ENCODE results near the gene AP4B1.
A peak's percentile ranks its signal among the peaks of the same experiment; 100 is the strongest.
"Not testable (repeated sequence)": the region's sequence is repeated elsewhere in the genome, so short reads cannot be mapped to it uniquely, and the experiment has no call there.

The AP4B1 gene

DNA sequence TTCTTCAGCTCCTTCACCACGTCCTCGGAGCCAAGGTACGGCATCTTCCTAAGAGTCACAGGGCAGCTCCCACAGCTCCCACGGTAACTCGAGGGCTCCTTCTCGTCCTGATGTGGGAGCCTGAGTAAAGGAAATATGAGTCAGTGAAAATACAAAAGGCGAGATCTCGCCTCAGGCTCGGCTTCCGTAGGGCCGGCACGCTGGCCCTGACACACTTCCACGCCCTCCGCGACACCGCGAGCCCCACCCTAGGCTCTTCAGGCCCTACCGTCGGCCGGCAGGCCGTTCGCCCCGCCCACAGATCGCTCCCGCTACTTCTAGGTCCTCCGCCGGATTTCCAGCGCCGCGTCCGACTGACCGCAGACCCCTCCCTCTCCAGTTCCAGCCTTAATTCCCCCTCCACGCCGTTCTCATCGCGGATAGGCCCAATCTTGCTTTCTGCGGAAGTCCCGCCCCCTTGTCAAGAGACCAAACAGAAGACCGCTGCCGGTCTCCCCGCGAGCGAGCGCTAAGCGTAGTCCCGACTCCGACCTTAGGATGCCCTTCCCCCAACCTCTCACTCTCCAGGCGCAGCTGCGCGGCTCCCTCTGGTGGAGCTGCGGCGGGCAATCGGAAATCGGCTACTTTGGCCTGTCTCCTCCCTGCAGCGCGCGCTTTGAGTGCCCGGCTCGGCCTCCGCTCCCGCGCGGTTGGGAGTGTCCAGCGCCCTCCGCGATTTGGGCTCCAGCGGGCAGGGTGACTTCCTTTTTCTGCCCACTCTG, at the start of gene AP4B1, which contains the start of gene DCLRE1B:
Gene AP4B1, minus strand, starts transcription at position 126 of the 761 bp plus-strand sequence. Its CDS starts 82 bp downstream, at position 44.
Gene DCLRE1B, plus strand, starts transcription at position 653 of the 761 bp plus-strand sequence. CDS start 261 bp downstream, outside the sequence.
- DNase-seq, result peak; percentile 100

GRCh38 chr1:113951719-113952118, 47.1 kb upstream of the AP4B1 start:
- no peak for DNase-seq

GRCh38 chr1:113950908-113951307, 46.3 kb upstream of the AP4B1 start:
- DNase-seq, result no peak

- DNase-seq, result no peak
Observed at GRCh38 chr1:113949007-113949406, 44.4 kb upstream of the AP4B1 start.

- DNase-seq, result not testable (repeated sequence)
Observed at GRCh38 chr1:113948151-113948550, 43.6 kb upstream of the AP4B1 start.

DNA sequence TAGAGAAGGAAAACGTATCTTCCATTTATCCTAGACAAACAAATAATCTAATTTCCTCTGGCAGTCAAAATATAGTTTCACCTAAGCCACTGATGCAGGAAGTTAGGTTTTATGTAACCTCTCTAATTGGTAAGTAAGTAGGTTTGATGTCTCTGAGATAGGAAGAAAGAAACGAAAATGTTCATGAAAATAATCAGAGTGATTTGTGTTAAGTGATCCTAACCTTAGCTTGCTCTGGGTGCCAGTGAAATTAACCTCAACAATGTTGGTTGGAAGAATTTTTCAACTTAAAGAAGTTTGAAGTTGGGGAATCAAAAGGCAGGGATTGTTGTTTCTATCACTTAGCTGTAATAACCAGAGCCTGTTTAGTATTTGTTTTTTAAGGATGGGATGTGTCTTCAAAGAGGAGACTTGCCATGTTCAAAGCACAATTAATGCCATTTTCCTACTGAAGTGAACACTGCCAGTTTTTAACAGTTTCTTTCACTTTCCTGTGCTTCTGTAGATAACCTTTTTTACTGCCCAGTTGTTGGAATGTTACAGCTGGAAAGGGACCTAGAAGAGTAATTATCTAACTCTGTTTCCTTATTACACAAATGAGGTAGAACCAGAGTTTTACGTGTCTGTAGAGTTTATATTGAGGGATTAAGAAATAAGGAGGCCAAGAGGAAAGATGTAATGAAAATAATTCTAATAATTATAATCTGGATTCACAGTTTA, 42.9 kb upstream of the AP4B1 start:
- DNase-seq, result no peak

DNA sequence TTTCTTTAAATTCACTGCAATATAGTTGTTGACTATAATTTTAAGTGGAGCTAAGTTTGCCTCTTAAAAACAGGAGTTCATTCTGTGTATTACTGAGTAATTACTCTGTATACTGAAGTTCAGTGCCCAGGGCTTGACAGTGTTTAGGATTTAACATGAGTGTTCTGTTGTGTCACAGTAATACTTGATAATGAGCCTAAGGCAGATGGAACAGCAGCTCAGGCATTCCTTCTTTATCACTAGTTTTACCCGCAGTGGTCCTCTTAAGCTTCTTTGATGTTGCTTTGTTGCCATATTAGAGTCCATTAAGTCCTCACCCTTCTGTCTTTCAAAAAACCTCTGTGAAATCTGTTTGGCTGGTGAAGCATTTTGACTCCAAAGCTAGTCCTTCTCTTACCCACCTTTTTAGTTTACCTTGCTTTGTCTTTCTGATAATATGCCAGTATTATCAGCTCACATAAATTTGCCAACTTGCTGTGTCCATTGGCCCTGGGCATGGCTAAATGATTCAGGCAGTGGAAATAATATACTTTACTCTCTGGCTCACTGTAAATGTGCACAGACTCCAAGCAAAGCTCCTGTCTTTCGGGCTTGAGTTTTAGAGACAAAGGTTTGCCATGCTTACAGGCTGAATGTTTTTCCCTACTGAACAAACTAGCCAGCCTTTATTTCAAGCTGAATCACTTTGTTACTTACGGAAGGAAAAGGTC, 42.2 kb upstream of the AP4B1 start:
- DNase-seq, result no peak

GRCh38 chr1:113946112-113946511, 41.5 kb upstream of the AP4B1 start:
- DNase-seq, result no peak

DNA sequence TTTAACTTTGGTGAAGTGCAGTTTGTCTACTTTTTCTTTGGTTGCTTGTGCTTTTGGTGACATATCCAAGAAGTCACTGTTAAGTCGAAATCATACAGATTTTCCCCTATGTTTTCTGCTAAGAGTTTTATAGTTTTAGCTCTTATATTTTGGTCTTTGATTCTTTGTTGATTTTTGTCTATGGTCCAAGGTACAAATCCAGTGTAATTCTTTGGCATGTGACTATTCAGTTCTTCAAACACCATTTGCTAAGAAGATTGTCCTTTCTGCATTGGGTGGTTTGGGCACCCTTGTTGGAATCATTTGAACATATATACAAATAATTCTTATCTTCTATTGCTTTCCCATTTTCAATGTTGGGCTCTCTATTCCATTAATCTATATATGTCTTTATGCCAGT, 40.7 kb upstream of the AP4B1 start:
- DNase-seq, result no peak

GRCh38 chr1:113943028-113943811, 38.6 kb upstream of the AP4B1 start:
- peak; percentile 48 for DNase-seq

DNA sequence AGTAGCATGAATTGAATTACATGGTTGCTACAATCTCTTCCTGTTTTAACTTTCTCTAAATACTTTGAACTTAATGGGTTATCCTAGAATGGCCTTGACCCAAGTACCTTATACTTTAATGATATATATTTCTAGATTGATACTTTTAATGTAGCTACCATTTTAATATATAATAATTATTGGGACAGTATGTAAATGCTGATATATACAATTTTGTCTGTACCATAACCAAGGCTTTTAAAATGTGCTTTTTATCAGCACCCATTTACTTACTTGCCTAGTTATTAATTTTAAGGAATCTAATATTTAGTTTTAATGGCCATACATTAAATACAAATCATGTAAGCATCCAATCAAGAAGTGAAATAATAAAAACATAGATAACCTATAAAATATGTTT, 37.9 kb upstream of the AP4B1 start:
- no peak for DNase-seq

- DNase-seq, result no peak
Observed at GRCh38 chr1:113941245-113941559, 36.6 kb upstream of the AP4B1 start.

- no peak for DNase-seq
Observed at GRCh38 chr1:113940365-113941244, 36.0 kb upstream of the AP4B1 start.

DNA sequence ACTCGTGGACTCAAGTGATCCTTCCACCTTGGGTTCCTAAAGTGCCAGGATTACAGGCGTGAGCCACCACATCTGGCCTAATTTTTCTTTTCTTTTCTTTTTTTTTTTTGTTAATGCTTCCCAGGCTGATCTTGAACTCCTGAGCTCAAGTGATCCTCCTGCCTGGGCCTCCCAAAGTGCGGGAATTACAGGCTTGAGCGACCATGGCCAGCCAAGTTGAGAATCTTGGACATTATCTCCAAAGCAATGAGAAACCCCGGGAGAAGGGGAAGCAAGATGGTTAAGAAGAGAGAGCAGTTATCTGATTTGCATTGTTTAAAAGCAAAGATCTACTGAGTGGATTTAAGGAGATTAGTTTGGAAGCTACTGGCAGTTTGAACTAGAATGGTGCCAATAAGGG, 33.6 kb upstream of the AP4B1 start:
- no peak for DNase-seq

GRCh38 chr1:113937146-113937545, 32.5 kb upstream of the AP4B1 start:
- DNase-seq, result peak; percentile 63

DNA sequence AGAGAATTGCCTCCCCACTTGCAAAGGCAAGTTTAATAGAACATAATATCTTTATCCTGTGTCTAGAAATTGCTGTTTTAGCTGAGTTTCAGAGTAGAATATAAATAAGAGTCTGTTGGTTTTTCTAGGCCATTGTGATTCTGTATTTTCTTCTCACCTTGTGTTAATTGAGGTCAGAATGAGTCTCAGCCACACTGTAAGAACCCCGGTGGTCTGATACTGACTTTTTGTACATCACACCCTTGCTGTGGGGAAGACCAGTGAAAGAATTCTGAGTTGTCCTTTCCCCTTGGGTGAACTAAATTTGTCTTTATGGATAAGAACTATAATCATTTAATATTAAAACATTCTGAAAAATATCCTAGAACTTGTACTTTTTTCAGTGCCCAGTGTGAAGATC, 31.4 kb upstream of the AP4B1 start:
- DNase-seq, result no peak

- DNase-seq, result no peak
Observed at GRCh38 chr1:113935176-113935575, 30.6 kb upstream of the AP4B1 start.

DNA sequence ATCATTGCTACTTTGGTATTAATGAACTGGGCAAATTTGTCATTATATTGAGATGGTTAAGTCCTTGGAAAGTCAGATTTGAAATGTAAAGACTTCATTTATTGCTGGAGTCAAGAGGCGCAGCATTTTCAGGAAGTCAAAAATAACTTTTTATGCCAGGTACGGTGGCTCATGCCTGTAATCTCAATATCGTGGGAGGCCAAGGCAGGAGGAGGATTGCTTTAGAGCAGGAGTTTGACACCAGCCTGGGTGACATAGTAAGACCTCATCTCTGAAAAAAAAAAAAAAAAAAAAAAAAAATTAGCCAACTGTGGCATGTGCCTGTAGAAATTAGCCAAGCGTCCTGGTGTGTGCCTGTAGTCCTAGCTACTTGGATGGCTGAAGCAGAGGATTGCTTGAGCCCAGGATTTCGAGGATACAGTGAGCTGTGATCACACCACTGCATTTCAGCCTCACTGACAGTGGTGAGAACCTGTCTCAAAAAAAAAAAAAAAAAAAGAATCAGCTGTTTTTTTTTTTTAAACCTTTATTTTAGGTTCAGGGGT, 30.0 kb upstream of the AP4B1 start:
- no peak for DNase-seq

DNA sequence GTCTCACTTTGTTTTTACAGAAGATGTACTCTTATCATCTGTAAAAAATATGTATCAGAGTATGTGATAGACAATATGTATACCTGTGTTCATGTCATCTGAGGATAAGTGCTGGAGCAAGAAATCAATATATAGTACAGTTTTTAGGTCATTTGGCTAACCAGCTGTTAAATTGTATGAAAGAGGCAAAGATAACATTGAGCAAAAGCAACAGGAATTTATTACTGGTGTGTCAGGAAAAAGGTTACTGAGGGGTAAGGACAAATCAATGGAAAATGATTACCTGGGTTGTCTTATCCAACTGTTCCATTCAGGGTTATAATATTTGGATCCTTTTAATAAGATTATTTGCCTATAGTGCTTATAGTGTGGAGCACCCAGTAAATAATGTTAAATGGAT, 29.4 kb upstream of the AP4B1 start:
- no peak for DNase-seq

- peak; percentile 52 for DNase-seq
Observed at GRCh38 chr1:113931451-113931851, 26.9 kb upstream of the AP4B1 start.

DNA sequence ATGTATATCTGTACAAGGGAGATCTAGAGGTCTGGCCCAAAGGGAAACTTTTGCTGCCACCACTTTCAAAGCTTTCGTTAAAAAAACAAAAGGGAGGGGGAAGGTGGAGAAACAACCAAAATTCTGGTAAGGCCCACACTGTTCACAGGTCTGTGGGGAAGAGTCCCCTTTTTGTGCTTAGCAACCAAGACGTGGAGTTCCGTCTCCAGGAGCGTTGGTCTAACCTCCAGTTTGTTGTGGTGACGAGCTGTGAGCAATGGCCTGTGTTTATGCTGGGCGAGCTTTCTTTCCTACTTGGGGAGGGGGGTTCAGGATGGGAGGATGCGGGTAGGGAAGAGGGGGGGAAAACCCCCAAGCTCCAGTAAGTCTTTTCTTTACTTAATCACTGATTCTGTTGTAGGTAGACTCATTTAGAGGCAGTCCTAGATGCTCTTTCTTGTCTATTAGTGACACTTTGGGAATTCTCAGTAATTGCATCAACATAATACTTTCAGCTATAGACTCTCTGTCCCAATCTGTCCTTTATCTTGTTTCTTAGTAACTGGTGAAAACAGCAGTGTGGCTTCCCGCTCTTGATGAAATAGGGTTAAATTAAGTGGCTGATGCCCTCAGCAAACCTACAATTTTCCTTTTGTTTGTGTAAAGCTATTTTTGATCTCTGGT, 26.0 kb upstream of the AP4B1 start:
- peak; percentile 46 for DNase-seq

Measured in HCEC 1CT (cell line).